HG02678 (cell line): Measurements from ENCODE around the gene CLCN7.

Experiments
- ATAC-seq: cut with Tn5 transposase; IDR thresholded peaks from one replicate; pipeline ENCODE4 v1.9.1; 2021; ENCODE audit warnings: mild to moderate bottlenecking, moderate library complexity; ENCODE audit not compliant: unreplicated experiment

CLCN7 gene

DNA sequence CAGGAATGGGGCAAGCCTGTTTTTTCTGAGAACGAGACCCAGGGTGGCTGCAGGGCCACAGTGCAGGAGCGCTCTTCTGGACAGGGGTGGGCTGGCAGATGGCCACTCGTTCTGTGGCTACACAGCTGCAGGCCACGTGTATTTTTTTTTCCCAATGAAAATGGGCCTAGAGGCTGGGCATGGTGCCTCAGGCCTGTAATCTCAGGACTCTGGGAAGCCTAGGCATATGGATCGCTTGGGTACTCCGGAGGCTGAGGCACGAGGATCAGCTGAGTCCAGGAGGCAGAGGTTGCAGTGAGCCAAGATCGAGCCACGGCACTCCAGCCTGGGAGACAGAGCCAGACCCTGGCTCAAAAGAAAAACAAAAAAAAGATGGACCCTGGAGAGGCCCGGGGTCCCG is 67.1 kb downstream of the CLCN7 start:
- no peak for ATAC-seq

GRCh38 chr16:1403733-1404132 is 71.1 kb downstream of the CLCN7 start:
- ATAC-seq = no peak

- no peak for ATAC-seq
Observed at GRCh38 chr16:1403036-1403435, 71.8 kb downstream of the CLCN7 start.

- no peak for ATAC-seq
Observed at GRCh38 chr16:1401758-1402154, 73.1 kb downstream of the CLCN7 start.

GRCh38 chr16:1401061-1401757 is 73.6 kb downstream of the CLCN7 start:
- ATAC-seq = no peak

- ATAC-seq = no peak
Observed at GRCh38 chr16:1398826-1399581, 75.8 kb downstream of the CLCN7 start.

DNA sequence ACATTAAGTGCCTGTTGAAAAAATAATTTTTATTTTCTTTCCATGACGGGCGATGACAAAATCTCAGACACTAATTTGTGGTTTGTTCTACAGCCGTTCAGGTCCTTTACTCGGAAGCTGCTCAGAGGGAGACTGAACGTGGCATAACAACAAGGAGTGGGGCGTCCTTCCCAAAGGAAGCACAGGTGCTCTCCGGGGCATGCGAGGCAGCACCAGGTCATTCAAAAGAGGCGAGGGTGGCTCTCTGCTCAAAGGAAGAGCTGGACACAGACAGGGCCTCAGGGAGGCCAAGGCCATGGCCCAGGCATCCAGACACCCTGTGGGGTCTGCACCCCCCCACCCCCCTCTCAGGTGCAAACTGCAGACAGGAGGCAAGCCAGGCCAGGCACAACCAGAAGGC is 76.5 kb downstream of the CLCN7 start:
- ATAC-seq = no peak

GRCh38 chr16:1397779-1398178 is 77.0 kb downstream of the CLCN7 start:
- ATAC-seq = no peak

- no peak for ATAC-seq
Observed at GRCh38 chr16:1395444-1396031, 79.3 kb downstream of the CLCN7 start.
